Stimulated activated naive CD8-positive, alpha-beta T cell treated with anti-CD3 and anti-CD28 coated beads, Interleukin-15, Interleukin-2, amounts not matched to agents 100 U/mL and 50 U/mL, for 24 hours (primary cell): Measurements from ENCODE around the gene CTSA.
"Not testable (repeated sequence)": the region's sequence is repeated elsewhere in the genome, so short reads cannot be mapped to it uniquely, and the experiment has no call there.

Experiments used
- ATAC-seq: fragments of 150-1000 bp; cut with Tn5 transposase; one replicate; pipeline ENCODE4 v1.10.0; 2021
- DNase-seq: peaks from one replicate; pipeline ENCODE4 v3.0.0; 2021

The CTSA gene

DNA sequence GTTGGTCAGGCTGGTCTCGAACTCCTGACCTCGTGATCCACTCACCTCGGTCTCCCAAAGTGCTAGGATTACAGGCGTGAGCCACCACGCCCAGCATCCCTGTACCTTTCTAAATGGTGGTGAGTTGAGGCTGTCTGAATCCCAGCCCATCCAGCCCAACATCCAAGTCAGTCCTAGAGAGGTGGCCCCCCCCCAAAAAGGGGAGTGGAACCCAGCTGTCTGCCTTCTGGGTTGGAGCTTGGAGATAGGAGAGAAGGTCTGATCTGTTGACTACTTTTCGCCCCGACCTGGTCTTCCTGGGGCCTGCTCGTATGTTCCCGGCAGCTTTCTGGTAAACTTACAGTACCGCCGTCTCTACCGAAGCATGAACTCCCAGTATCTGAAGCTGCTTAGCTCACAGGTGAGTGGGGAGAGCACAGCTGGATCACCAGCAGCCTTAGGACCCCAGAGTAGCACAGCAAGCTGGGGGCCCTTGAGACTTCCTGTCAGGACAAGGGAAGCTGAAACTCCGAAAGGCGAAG, 5.6 kb downstream of the CTSA start:
- ATAC-seq (no peak), DNase-seq (no peak)

DNA sequence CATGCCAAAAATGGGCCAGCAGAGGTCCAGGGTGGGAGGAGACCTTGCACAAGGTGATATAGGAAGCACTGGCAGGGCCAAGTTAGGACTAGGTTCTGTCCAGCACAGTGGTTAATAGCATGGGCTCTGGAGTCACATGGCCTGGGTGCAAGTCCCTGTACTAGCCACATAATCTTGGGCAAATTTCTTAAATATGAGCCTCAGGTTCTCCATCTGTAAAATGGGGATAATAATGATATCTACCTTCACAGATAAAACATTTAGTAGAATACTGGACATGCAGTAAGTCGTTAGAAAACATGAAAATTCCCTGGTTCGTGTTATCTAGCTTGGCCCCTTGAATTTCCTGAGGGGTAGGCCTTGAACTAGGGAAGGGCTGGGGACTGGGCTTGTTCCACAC, 6.2 kb downstream of the CTSA start:
- DNase-seq = no peak

DNA sequence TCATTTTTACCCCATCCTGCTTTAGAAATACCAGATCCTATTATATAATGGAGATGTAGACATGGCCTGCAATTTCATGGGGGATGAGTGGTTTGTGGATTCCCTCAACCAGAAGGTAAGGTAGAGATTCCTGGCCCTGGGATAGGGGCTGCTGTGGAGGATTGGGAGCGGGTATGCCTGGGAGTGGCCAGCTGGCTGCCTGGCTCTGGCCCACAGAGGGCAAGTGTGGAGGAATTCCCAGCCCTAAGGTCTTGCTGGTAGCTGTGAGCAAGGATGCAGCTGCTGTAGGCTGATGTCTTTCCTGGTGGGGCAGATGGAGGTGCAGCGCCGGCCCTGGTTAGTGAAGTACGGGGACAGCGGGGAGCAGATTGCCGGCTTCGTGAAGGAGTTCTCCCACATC, 6.6 kb downstream of the CTSA start:
- ATAC-seq (no peak), DNase-seq (no peak)

More for the DNA sequence above, 6.2 kb downstream of the CTSA start:
- no peak for ATAC-seq

DNA sequence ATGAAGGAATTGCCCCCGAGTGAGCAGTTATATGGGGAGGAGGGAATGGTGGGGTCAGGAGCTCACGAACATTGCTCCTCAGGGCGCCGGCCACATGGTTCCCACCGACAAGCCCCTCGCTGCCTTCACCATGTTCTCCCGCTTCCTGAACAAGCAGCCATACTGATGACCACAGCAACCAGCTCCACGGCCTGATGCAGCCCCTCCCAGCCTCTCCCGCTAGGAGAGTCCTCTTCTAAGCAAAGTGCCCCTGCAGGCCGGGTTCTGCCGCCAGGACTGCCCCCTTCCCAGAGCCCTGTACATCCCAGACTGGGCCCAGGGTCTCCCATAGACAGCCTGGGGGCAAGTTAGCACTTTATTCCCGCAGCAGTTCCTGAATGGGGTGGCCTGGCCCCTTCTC, 7.2 kb downstream of the CTSA start:
- ATAC-seq (peak; percentile 15), DNase-seq (no peak)

DNA sequence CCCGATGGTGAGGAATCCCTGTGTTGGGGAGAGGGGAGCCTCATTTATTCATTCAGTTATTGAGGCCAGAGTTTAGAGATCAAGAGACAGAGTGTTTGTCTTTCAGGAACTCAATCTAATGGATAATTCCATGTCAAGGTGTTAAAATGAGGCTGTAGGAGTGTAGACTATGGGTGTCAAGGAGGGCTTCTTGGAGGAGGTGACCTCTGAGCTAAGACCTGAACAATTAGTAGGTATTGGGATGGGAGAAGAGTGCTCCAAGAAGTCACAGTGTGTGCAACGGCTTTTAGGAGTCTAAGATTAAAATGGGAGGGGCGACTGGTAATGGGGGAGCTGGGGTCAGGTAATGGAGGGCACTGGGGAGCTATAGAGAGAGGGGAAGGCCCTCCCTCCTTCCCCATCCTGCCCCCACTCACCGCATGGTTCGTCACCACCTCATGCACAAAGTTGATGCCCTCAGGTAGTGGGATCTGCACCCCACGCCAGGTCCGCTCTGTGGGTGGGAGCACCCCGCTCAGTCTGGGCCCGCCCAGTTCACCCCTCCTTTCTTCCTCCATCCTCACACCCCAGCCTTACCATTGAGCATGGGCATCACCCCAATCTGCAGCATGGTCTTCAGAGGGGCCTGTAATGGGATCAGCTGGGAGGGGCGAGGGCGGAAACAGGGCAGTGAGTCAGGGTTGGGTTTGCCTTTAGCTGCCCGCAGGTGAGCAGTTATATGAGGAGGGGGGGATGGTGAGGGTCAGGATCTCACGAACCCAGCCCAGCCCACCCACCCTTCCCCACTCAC, 8.1 kb downstream of the CTSA start:
- no peak for ATAC-seq

DNA sequence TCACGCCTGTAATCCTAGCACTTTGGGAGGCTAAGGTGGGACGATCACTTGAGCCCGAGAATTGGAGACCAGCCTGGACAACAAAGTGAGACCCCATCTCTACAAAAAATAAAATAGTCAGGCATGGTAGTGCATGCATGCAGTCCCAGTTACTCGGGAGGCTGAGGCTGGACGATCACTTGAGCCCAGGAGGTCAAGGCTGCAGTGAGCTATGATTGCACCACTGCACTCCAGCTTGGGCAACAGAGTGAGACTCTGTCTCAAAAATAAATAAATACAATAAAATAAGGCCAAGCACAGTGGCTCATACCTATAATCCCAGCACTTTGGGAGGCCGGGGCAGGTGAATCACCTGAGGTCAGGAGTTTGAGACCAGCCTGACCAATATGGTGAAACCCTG, 10.2 kb downstream of the CTSA start:
- ATAC-seq = not testable (repeated sequence)

More for the DNA sequence above, 8.1 kb downstream of the CTSA start:
- no peak for DNase-seq

DNA sequence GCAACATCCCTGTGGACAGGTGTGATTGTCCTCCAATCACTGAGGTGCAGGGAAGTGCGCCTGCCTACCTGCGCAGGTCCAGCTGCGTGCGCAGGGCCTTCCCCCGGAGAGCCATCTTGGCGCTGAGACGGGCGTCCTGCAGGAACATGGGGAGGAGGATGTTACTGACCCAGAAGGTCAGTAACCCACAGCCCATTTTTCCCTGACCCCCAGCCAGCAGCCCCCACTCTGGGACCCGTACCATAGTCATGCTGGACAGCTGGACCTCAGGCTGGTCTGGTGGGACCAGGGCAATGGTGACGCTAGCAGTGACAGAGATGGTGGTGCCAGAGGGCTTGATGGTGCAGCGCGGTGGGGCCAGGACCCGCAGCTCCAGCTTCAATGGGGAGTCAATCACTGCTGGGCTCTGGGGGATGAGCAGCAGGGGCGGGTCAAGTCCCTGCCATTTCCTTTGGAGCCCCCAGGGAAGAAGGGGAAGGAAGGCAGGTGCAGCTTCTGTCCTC, 11.1 kb downstream of the CTSA start:
- ATAC-seq (no peak), DNase-seq (no peak)

More for the DNA sequence above, 10.2 kb downstream of the CTSA start:
- DNase-seq = not testable (repeated sequence)

DNA sequence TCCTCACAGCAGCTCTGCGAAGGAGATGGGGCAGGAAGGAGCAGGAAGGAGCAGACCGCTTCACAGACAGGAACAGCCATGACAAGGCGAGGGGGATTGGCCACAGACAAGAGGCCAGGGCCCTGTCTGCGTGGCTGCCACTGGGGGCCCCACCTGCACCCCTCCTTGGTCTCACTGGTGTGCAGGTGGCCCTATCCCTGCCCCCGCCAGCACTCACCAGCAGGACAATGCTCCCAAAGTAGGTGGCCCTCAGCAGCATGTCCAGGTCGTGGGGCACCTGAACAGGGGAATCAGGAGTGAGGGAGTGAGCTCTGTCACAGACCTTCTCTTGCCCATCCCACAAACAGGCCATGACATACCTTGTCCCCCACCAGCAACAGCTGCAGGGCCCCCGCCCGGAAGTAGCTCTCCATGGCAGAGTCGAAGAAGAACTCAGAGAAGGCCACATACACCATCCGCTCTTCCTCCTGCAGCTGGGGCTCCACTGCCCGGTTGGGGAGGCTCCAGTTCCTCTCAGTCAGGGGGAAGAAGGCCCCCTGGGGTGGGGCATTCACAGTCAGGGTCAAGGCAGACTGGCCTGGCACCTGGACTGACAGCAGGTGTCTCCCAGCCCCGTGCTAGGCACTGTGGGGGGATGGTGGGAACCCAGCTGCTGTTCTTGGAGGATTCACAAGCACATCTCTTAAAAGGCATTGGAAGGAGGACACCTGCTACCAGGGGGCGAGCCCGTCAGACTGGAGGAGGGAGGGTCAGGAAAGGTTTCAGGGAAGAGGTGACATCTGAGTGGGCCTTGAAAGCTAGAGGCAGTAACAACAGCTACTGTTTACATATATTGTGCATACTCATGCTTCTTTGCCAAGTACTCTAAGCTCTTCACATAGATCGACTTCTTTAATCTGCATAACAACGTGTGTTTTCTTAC, 13.7 kb downstream of the CTSA start:
- ATAC-seq (no peak), DNase-seq (no peak)

DNA sequence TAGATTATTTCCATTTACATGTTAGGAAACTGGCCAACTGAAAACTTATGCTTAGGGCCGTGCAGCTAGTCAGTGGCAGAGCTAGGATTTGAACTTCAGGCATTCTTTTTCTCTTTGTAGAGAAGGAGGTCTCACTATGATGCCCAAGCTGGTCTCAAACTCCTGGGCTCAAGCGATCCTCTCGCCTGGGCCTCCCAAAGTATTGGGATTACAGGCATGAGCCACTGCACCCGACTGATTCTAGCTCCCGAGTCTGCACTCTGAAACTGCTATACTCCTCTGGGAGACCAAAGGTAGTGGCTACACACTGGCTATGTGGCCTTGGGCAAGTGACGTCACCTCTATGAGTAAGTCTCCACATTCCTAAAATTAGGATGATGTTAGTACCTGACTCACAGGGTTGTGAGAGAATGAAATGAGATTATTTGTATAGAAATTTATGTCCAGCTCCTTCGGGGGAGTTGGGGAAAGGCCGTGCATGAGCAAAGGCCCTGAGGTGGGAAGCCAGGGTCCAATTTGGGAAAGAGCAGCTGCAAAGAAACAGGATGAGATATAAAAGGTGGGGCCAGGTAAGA, 14.5 kb downstream of the CTSA start:
- ATAC-seq (no peak), DNase-seq (no peak)

DNA sequence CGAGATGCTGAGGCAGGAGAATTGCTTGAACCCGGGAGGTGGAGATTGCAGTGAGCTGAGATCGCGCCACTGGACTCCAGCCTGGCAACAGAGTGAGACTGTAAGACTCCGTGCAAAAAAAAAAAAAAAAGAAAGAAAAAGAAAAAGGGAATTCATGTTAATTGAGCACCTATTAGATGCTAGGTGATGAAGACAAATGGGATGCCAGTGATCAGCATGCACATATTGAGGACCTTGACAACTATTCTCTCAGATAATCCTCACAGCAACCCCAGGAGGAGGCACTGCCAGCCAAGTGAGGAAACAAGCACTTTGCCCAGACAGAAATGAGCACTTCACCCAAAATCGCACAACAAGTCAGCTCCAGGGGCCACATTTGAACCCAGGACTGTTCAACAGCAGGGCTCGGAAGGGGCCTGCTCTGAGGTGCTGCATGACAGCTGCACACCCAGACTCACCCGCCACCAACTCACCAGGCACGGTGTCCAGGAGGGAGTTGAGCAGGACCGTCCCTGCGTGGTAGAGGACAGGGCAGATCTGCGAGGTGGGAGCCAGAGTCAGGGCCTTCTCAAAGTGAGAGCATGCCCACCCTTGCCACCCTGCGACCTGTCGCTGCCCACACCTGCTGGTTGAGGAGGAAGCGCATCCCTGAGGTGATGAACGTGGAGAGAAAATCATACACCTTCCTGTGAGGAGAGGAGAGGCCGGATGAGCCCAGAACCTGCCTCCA, 16.2 kb downstream of the CTSA start:
- ATAC-seq (no peak), DNase-seq (no peak)

DNA sequence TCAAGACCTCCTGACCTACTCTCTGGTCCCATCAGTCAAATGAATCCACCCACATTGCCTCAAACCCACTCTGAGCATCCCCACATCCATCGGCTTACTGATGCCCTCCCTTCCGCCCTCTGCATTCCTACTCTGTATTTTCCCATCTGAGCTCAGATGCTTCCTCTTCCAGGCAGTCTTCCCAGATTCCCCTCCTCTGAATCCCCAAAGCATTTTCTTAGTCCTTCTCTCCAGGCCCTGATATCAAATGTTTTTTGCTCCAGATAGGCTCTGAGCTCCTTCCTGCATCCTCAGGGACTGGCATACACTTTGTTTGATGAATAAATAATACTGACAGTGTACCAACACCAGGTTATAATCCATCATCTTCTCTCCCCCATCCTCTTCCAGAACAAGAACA, 16.9 kb downstream of the CTSA start:
- DNase-seq = no peak
- ATAC-seq = no peak

DNA sequence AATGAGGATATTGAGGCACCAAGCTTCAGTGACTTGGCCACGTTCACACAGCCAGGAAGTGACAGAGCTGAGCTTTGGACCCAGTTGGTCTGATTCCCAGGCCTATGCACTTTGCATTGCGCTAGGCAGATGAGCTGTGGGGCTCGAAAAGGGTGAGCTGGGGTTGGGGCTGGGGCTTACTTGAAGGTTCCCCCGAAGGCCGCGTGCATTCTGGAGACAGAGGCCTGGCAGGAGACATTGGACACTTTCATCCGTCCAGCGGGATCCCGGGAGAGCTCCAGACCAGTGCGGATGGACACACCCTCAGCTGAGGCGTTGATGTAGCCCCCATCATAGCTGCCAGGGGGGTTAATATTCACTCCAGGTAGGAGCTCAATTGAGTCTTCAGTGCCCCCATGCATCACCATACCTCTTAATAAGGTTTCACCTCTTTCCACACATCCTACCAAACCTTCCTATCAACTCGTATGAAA, 18.2 kb downstream of the CTSA start:
- no peak for DNase-seq
- no peak for ATAC-seq

DNA sequence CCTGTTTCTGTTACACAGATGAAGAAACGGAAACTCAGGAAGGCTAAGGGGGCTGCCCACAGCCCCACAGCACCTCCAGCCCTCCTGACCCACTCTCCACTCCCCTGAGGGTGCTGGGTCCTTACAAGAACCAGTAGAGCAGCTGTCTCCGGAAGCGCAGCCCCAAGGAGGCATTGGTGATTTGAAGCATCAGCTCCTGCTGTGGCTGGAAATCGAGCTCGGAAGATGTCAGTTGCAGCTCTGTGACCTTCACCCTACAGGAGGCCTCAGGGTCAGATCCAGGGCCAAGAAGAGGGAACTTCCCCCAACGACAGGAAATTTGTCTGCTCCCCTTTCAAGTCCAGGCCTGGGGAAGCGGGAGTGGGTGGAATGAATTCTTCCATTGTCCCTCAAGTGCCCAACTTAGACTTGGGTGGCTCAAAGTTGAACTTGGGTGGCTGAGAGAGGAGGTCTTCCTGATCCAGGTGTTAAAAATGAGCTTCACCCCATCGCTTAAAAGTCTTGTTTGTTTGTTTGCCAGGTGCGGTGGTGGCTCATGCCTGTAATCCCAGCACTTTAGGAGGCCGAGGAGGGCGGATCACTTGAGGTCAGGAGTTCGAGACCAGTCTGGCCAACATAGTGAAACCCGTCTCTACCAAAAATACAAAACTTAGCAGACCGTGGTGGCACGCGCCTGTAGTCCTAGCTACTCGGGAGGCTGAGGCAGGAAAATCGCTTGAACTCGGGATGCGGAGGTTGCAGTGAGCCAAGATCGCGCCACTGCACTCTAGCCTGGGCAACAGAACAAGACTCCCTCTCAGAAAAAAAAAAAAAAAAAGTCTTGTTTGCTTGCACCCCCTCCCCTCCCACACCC, 18.9 kb downstream of the CTSA start:
- DNase-seq (no peak), ATAC-seq (no peak)

DNA sequence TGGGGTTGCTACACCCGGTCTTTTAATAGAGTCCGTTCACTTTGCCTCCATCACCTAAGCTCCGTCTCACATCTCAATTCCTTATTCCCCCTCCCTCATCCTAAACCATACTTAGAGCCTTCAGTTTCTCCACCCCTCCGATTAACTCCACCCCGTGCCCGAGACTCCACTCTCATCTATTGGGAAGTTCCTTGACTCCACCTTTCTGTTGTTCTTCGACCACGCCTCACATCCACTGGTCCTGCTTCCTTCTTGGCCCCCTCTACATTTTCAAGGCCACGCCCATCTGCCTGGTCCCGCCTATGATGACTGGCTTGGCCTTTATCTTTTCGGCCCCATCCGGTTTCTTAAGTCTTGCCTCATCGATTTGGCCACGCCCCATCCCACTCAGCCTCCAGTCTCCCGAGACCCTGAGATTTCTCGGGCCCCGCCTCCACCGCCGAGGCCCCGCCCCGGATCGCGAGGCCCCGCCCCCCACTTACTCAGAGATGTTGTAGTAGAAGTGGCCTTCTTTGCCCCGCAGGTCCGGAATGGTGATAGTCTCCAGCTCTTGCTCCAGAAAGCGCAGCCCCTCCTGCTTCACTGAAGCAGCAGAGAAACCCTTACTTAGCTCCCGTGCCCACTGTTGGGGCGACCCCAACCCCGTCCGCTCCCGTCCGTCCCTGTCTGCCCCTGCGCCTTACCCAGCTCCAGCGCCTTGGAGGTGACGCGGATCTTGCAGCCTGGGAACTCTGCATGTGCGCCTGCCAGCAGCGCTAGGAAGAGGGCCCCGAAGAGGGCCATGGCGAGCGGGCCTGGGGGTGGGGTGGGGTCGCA, 19.7 kb downstream of the CTSA start:
- DNase-seq = peak; percentile 98
- peak; percentile 92 for ATAC-seq

DNA sequence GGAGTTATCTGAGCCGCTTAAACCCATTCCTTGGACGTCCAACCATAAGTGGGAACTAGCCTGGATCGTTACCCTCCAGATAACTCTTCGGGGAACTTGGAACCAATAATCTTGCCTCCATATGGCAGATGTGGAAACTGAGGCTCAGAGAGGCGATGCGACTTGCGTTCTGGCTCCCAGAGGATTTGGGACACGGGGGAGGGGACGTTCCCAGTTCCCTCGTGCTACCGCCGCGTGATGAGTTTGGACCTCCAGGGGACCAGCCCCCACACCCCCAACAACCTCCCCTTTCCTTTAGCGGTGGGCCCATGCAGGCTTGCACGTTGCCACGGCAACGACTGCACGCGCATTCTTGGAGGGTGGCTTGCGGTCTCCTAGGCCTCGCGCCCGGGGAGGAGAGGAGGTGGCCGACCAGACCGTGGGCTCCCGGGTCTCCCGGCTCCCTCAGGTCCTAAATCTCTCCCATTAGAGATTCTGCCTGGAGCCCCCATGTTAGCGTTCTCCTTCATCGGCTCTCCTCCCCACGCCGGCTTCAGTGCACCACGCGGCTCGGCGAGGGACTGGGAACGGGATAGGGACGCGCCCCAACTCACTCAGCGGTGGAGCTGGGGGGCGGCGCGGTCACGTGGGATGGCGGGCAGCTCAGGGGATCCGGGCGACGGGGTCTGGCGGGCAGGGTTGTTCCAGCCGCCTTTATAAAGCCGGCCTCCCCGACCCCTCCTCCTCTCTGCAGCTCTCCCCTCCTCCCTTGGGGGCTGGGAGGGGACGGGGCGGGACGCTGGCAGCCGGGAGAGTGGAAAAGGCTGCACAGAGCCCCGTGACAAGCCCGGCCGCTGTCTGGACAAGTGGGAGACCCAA, 20.6 kb downstream of the CTSA start, which contains the start of gene PLTP:
Gene PLTP (minus strand): TSS at position 670 of the 858 bp plus-strand sequence. CDS start 703 bp downstream, outside the sequence.
- DNase-seq (peak; percentile 57), ATAC-seq (no peak)

DNA sequence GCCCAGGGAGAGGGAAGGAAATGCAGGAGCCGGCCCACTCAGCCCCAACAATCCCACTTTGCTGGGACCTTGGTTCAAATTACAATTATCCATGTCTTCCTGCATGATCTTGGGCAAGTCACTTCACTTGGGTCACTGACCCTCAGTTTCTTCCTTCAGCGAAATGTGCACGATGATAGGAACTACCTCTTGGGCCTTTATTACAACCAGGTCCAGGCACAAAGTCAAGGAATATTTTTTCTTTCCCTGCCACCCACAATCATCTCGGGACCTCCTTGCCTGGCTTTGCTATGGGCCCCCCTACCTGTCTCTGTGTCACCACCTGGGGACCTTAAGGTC, 21.2 kb downstream of the CTSA start:
- ATAC-seq (no peak), DNase-seq (no peak)

DNA sequence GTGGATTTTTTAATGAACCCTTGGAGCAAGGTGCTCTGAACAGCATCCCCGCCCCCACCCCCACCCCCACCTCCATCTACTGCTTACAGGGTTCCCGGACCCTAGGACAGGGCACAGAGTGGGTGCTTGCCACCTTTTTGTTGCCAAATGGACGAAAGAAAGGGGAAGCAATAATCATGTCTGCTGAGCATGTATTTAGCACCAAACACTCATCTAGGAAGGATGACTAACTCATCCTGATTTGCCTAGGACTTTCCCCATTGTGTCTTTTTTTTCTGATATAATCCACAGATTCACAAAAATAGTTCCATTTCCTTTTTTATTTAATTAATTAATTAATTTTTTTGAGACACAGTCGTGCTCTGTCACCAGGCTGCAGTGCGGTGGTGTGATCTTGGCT, 22.0 kb downstream of the CTSA start:
- ATAC-seq = no peak
- DNase-seq = no peak

DNA sequence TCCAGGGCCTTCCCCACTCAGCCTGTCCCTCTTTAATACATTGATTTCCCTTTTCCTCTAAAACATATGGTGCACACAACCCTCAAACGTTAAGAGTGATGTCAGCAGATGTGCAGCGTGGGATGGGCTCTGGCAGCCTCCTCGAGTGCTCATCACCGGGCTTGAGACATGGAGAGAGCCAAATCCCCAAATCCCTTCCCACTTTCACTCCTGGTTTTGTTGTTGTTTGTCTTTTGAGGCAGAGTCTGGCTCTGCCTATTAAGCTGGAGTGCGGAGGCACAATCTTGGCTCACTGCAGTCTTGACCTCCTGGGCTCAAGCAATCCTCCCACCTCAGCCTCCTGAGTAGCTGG, 26.6 kb downstream of the CTSA start:
- no peak for ATAC-seq
- DNase-seq = no peak

DNA sequence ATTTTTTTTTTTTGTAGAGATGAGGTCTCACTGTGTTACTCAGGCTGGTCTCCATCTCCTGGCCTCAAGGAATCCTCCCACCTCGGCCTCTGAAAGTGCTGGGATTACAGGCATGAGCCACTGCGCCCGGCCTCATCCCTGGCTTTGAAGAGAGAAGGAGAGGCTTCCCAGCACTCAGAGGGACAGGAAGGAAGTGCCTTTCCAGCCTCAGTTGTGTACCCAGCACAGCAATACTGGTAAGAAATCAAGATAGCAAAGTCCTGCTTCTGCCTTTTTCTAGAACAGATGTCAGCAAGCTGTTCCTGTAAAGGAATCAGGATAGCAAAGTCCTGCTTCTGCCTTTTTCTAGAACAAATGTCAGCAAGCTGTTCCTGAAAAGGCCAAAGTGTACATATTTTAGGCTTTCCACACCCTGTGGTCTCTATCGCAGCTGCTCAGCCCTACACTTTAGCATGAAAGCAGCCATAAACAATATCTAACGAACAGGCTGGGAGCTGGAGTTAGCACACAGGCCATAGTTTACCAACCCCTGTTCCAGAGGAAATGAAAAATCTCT, 27.1 kb downstream of the CTSA start:
- ATAC-seq = no peak
- no peak for DNase-seq
